Trophoblast cell (in vitro differentiated cells and primary cell): Measurements from ENCODE around the gene GARNL3.

Experiments
- DNase-seq, 2 donors: peaks; one replicate each; pipeline ENCODE4 v3.0.0-alpha.2; 2016
- H2AFZ ChIP-seq: 2 replicates; pipeline ENCODE4 v1.6.1; 2013; ENCODE audit warnings: low read length, moderate library complexity, mild to moderate bottlenecking; ENCODE audit not compliant: insufficient read depth, poor library complexity
- H2AK5ac ChIP-seq: 2 replicates; pipeline ENCODE4 v1.6.1; 2013; ENCODE audit warnings: mild to moderate bottlenecking, low read length
- H2BK120ac ChIP-seq: 2 replicates; pipeline ENCODE4 v1.6.1; 2013; ENCODE audit warnings: low read length, mild to moderate bottlenecking, moderate library complexity; ENCODE audit not compliant: insufficient read depth, poor library complexity
- H2BK12ac ChIP-seq: 2 replicates; pipeline ENCODE4 v1.6.1; 2013; ENCODE audit warnings: mild to moderate bottlenecking, low read length, moderate library complexity
- H2BK5ac ChIP-seq: 2 replicates; pipeline ENCODE4 v1.6.1; 2013; ENCODE audit warnings: low read length, low read depth, moderate library complexity, mild to moderate bottlenecking; ENCODE audit not compliant: poor library complexity
- H3K14ac ChIP-seq: 2 replicates; pipeline ENCODE4 v1.6.1; 2013; ENCODE audit warnings: mild to moderate bottlenecking, low read length
- H3K18ac ChIP-seq: 2 replicates; pipeline ENCODE4 v1.6.1; 2013; ENCODE audit warnings: mild to moderate bottlenecking, low read length
- H3K23ac ChIP-seq: 2 replicates; pipeline ENCODE4 v1.6.1; 2013; ENCODE audit warnings: low read length
- H3K27ac ChIP-seq: 2 replicates; pipeline ENCODE4 v1.5.1; 2013; ENCODE audit warnings: low read depth, mild to moderate bottlenecking, inconsistent platforms, low read length, moderate library complexity
- H3K27me3 ChIP-seq: 2 replicates; pipeline ENCODE4 v1.6.1; 2013; ENCODE audit warnings: inconsistent platforms, mild to moderate bottlenecking, low read length, moderate library complexity; ENCODE audit not compliant: insufficient read depth
- H3K36me3 ChIP-seq, 2 experiments: 1 replicate in 1 of 2; 2 replicates in 1 of 2; pipeline ENCODE4 v1.6.1; 2013; ENCODE audit warnings: low read length in 2 of 2, mild to moderate bottlenecking in 2 of 2, moderate library complexity in 1 of 2; ENCODE audit not compliant: insufficient read depth in 2 of 2, control insufficient read depth in 1 of 2
- H3K4ac ChIP-seq: 2 replicates; pipeline ENCODE4 v1.6.1; 2013; ENCODE audit warnings: low read depth, mild to moderate bottlenecking, low read length, moderate library complexity
- H3K4me1 ChIP-seq, 2 experiments: 1 replicate in 1 of 2; 2 replicates in 1 of 2; pipeline ENCODE4 v1.6.1; 2013; ENCODE audit warnings: low read length in 2 of 2, mild to moderate bottlenecking in 2 of 2, moderate library complexity in 1 of 2; ENCODE audit not compliant: insufficient read depth in 2 of 2, control insufficient read depth in 1 of 2
- H3K4me2 ChIP-seq: 2 replicates; pipeline ENCODE4 v1.6.1; 2013; ENCODE audit warnings: inconsistent platforms, mild to moderate bottlenecking, low read length, moderate library complexity
- H3K4me3 ChIP-seq: 2 replicates; pipeline ENCODE4 v1.5.1; 2013; ENCODE audit warnings: mild to moderate bottlenecking, low read depth, low read length, inconsistent platforms
- H3K79me1 ChIP-seq: one replicate; pipeline ENCODE4 v1.6.1; 2013; ENCODE audit warnings: low read length
- H3K79me2 ChIP-seq: 2 replicates; pipeline ENCODE4 v1.6.1; 2013; ENCODE audit warnings: low read length, mild to moderate bottlenecking; ENCODE audit not compliant: control insufficient read depth, insufficient read depth, poor library complexity
- H3K9ac ChIP-seq: 2 replicates; pipeline ENCODE4 v1.6.1; 2013; ENCODE audit warnings: mild to moderate bottlenecking, low read length
- H3K9me3 ChIP-seq: 2 replicates; pipeline ENCODE4 v1.6.1; 2013; ENCODE audit warnings: low read depth, mild to moderate bottlenecking, control low read depth, inconsistent platforms, low read length; ENCODE audit not compliant: insufficient read depth
- H4K12ac ChIP-seq: 2 replicates; pipeline ENCODE4 v1.6.1; 2013; ENCODE audit warnings: low read depth, mild to moderate bottlenecking, low read length, moderate library complexity
- H4K8ac ChIP-seq: 2 replicates; pipeline ENCODE4 v1.6.1; 2013; ENCODE audit warnings: low read depth, mild to moderate bottlenecking, low read length, moderate library complexity
- H4K91ac ChIP-seq: one replicate; pipeline ENCODE4 v1.6.1; 2013; ENCODE audit warnings: low read depth, mild to moderate bottlenecking, low read length, moderate library complexity
- WGBS: extraction: QIAGEN DNeasy Blood & Tissue Kit; methylation state at CpG from one replicate; pipeline ENCODE4 v1.1.7; 2013; ENCODE audit warnings: missing lambda C conversion rate; ENCODE audit not compliant: insufficient read length, insufficient coverage; ENCODE audit errors: extremely low coverage; 5-methylcytosine and 5-hydroxymethylcytosine counted together

The GARNL3 gene

DNA sequence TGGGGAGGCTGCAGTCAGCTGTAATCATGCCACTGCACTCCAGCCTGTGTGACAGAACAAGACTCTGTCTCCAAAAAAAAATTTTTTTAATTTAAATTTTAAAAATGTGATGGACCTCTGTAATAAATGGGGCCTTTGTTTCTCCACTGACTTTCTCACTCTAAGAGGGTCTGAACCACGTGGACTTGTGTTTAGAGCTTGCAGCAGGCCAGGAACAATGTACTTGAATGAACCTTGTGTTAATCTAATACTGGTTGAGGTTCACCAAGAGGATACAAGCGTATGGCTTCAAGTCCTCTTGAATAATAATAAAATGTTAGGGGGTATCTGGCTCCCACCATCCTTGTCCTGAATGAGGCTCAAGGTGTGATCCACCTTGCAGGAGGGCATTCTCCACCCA, 118.0 kb downstream of the GARNL3 start:
- Histone ChIP-seq H3K9ac (no peak overlapping the region), H3K9me3 (no peaks in the 10 kb centered on the region), H3K4ac (no peak overlapping the region), H3K23ac (no peak overlapping the region), H4K91ac (no peak overlapping the region), H2BK5ac (no peak overlapping the region), H4K12ac (no peak overlapping the region), H2BK120ac (no peak overlapping the region), H3K14ac (no peak overlapping the region), H3K4me3 (no peak overlapping the region), H3K36me3 (no peaks in the 10 kb centered on the region), H2AK5ac (no peak overlapping the region), H4K8ac (no peak overlapping the region), H3K18ac (no peak overlapping the region), H2AFZ (no peak overlapping the region), H3K79me2 (no peaks in the 10 kb centered on the region), H2BK12ac (peak overlapping the region; percentile 63), H3K79me1 (peaks cover 8% of the 10 kb centered on the region), H3K4me2 (no peak overlapping the region), H3K4me1 (peaks cover 10% of the 10 kb centered on the region in 2 experiments), H3K27ac (no peak overlapping the region), H3K27me3 (no peaks in the 10 kb centered on the region)
- no peak for DNase-seq
- WGBS: no CpG with 5 or more reads among the region's 2 CpGs

- H2BK5ac ChIP-seq: no peak overlapping the region
- no peak overlapping the region for H3K4me3 ChIP-seq
- no peak overlapping the region for H4K12ac ChIP-seq
- H3K18ac ChIP-seq: peak overlapping the region; percentile 10
- no peak overlapping the region for H3K14ac ChIP-seq
- H3K4me2 ChIP-seq: no peak overlapping the region
- no peak overlapping the region for H2AFZ ChIP-seq
- H3K9ac ChIP-seq: no peak overlapping the region
- H3K79me1 ChIP-seq: peaks cover 13% of the 10 kb centered on the region
- H3K27me3 ChIP-seq: no peaks in the 10 kb centered on the region
- H3K4ac ChIP-seq: no peak overlapping the region
- H2AK5ac ChIP-seq: peak overlapping the region; percentile 8
- H4K8ac ChIP-seq: peak overlapping the region; percentile 12
- H4K91ac ChIP-seq: peak overlapping the region; percentile 67
- peaks cover 15 to 18% of the 10 kb centered on the region in 2 experiments for H3K4me1 ChIP-seq
- DNase-seq: peak; percentile 64 to 85
- no peak overlapping the region for H3K27ac ChIP-seq
- H3K9me3 ChIP-seq: no peaks in the 10 kb centered on the region
- no CpG with 5 or more reads among the region's 11 CpGs for WGBS
- peak overlapping the region; percentile 89 for H2BK12ac ChIP-seq
- no peak overlapping the region for H2BK120ac ChIP-seq
- H3K36me3 ChIP-seq: no peaks in the 10 kb centered on the region
- no peaks in the 10 kb centered on the region for H3K79me2 ChIP-seq
- no peak overlapping the region for H3K23ac ChIP-seq
These were observed 119.6 kb downstream of the GARNL3 start for GRCh38 chr9:127384016-127384730.

DNA sequence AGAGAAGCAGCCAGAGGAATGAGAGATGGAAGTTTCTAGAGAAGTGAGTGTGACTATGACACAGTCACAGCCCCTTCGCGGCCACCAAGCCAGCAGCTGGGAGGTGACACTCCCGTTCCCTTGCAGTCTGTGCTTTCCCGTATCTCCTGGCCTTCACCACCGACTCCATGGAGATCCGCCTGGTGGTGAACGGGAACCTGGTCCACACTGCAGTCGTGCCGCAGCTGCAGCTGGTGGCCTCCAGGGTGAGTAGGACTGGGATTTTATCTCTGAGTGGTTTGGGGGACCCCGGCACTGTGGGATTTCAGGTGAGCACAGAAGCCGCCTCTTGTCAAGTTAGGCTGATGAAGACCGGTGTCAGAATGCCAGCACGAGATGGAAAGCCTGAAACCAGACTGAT, 120.3 kb downstream of the GARNL3 start:
- Histone ChIP-seq H3K4me1 (peaks cover 18 to 23% of the 10 kb centered on the region in 2 experiments), H2BK5ac (no peak overlapping the region), H3K18ac (peak overlapping the region; percentile 24), H3K36me3 (no peaks in the 10 kb centered on the region), H2AFZ (no peak overlapping the region), H2BK12ac (peak overlapping the region; percentile 89), H3K23ac (no peak overlapping the region), H3K79me2 (no peaks in the 10 kb centered on the region), H3K4me3 (no peak overlapping the region), H3K9ac (no peak overlapping the region), H3K4me2 (no peak overlapping the region), H3K27me3 (no peaks in the 10 kb centered on the region), H3K9me3 (no peaks in the 10 kb centered on the region), H3K27ac (no peak overlapping the region), H2AK5ac (peak overlapping the region; percentile 77), H4K8ac (no peak overlapping the region), H2BK120ac (peak overlapping the region; percentile 70), H3K14ac (peak overlapping the region; percentile 37), H4K12ac (no peak overlapping the region), H3K4ac (no peak overlapping the region), H3K79me1 (peaks cover 18% of the 10 kb centered on the region), H4K91ac (peak overlapping the region; percentile 67)
- DNase-seq: no peak
- no CpG with 5 or more reads among the region's 13 CpGs for WGBS

- H3K36me3 ChIP-seq: no peaks in the 10 kb centered on the region
- H4K91ac ChIP-seq: no peak overlapping the region
- H4K8ac ChIP-seq: no peak overlapping the region
- H3K27ac ChIP-seq: no peak overlapping the region
- H3K4me2 ChIP-seq: no peak overlapping the region
- WGBS: no CpG with 5 or more reads among the region's 4 CpGs
- H3K4ac ChIP-seq: no peak overlapping the region
- no peak overlapping the region for H2AK5ac ChIP-seq
- no peak overlapping the region for H3K14ac ChIP-seq
- H3K9me3 ChIP-seq: no peaks in the 10 kb centered on the region
- no peaks in the 10 kb centered on the region for H3K79me2 ChIP-seq
- no peak overlapping the region for H3K4me3 ChIP-seq
- H2AFZ ChIP-seq: no peak overlapping the region
- DNase-seq: no peak
- H3K9ac ChIP-seq: no peak overlapping the region
- H3K79me1 ChIP-seq: peaks cover 26% of the 10 kb centered on the region
- no peak overlapping the region for H2BK120ac ChIP-seq
- H2BK5ac ChIP-seq: no peak overlapping the region
- no peak overlapping the region for H2BK12ac ChIP-seq
- H3K27me3 ChIP-seq: no peaks in the 10 kb centered on the region
- H3K4me1 ChIP-seq: peaks cover 25 to 32% of the 10 kb centered on the region in 2 experiments
- no peak overlapping the region for H4K12ac ChIP-seq
- no peak overlapping the region for H3K23ac ChIP-seq
- H3K18ac ChIP-seq: no peak overlapping the region
These were observed 121.7 kb downstream of the GARNL3 start for GRCh38 chr9:127386249-127386648.
